Esophagus muscularis mucosa (tissue), 3 donors: ENCODE measurements around the gene LRRC39.

Experiments used
- POLR2AphosphoS5 ChIP-seq, 2 donors: sonication (generic); formaldehyde crosslinking; IDR thresholded peaks; one replicate each; pipeline ENCODE4 v1.6.1; 2017; ENCODE audit warnings: antibody characterized with exemption in 2 of 2
- TF ChIP-seq, protein P1 (sequence below), 3 experiments: fragments of 200-600 bp in 2 of 3; fragments of 450-650 bp in 1 of 3; sonication (generic) in 2 of 3; IDR thresholded peaks; one replicate each; pipeline ENCODE4 v1.5.1; 2017 to 2019; ENCODE audit warnings: antibody characterized with exemption in 3 of 3, mild to moderate bottlenecking in 2 of 3, moderate library complexity in 1 of 3

DNA sequence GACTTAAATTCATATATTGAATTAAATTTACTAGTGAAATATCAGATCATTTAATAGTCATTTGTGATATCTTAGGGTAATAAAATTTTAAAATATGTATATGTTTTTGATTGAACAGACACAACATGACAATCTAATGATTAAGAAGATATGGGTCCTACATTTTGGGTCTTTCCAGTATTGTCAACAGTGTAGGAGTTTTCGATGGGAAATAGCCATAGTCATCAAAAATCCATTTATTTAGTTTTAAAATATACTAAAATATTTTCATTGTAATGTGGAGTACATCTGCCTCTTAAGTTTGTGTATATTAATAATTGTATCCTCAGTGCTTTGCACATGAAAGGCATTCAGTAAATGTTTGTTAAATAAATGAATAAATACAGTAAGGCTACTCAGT lies 31.1 kb downstream of the LRRC39 start:
- TF ChIP-seq, protein P1, sequence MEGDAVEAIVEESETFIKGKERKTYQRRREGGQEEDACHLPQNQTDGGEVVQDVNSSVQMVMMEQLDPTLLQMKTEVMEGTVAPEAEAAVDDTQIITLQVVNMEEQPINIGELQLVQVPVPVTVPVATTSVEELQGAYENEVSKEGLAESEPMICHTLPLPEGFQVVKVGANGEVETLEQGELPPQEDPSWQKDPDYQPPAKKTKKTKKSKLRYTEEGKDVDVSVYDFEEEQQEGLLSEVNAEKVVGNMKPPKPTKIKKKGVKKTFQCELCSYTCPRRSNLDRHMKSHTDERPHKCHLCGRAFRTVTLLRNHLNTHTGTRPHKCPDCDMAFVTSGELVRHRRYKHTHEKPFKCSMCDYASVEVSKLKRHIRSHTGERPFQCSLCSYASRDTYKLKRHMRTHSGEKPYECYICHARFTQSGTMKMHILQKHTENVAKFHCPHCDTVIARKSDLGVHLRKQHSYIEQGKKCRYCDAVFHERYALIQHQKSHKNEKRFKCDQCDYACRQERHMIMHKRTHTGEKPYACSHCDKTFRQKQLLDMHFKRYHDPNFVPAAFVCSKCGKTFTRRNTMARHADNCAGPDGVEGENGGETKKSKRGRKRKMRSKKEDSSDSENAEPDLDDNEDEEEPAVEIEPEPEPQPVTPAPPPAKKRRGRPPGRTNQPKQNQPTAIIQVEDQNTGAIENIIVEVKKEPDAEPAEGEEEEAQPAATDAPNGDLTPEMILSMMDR (IDR thresholded peaks at IDR 0.05), result no peak
- TF ChIP-seq POLR2AphosphoS5 (IDR thresholded peaks at IDR 0.05), result no peak
